ENCODE results near the gene PARP8. TPM values are rescaled to one million over a fixed set of nuclear protein-coding genes. Genes with fewer than 3 reads are reported as not detected.

PARP8 gene
- polyA plus RNA-seq, 10 donors, result 4.7 to 12.1 (median 9.8) TPM

Other genes starting within 250 kb of the PARP8 start
- gene EMB, start 225.3 kb upstream of the PARP8 start, polyA plus RNA-seq (ENCODE audit: insufficient read length in 10 of 10), result 10 to 100 TPM in 2 of 10 donors, 1 to 10 TPM in 8; 2.1 to 11.0 (median 3.4) TPM

All from muscle of back (tissue), 10 donors.